Head of caudate nucleus (tissue), 42 donors: ENCODE measurements around the gene RNF141.

ENCODE experiments used
- DNase-seq, 42 donors: peaks; one replicate each; pipeline versions ENCODE4 v3.0.0 to v3.0.0-alpha.2; 2020 to 2021; ENCODE audit warnings: mixed read lengths in 7 of 42
- intact Hi-C: fragments of 100-400 bp; cut with DNase I; formaldehyde crosslinking; loops from one replicate; pipeline ENCODE4 v1.15.0; 2022

RNF141 gene

GRCh38 chr11:10490032-10490397 is 51.0 kb downstream of the RNF141 start:
- intact Hi-C loops = no loop called here
- peak in 14 of 42 donors; percentile 4 to 48 (median 14) for DNase-seq

- DNase-seq = peak in 13 of 42 donors; percentile 4 to 43 (median 10)
- intact Hi-C loops = no loop called here
Observed at GRCh38 chr11:10488934-10489691, 51.9 kb downstream of the RNF141 start.

GRCh38 chr11:10488121-10488933 is 52.7 kb downstream of the RNF141 start:
- intact Hi-C loops = no loop called here
- peak in 27 of 42 donors; percentile 7 to 83 (median 52) for DNase-seq

- intact Hi-C loops = no loop called here
- peak in 12 of 42 donors; percentile 5 to 31 (median 8) for DNase-seq
Observed at GRCh38 chr11:10487002-10487647, 53.9 kb downstream of the RNF141 start.

GRCh38 chr11:10486161-10486840 is 54.7 kb downstream of the RNF141 start:
- DNase-seq = peak in 11 of 42 donors; percentile 2 to 28 (median 6)
- intact Hi-C loops = no loop called here

GRCh38 chr11:10485646-10486045 is 55.3 kb downstream of the RNF141 start:
- DNase-seq = peak in 8 of 42 donors; percentile 0 to 29 (median 12)
- intact Hi-C loops = no loop called here

GRCh38 chr11:10484461-10485180 is 56.4 kb downstream of the RNF141 start:
- DNase-seq = peak in 12 of 42 donors; percentile 0 to 33 (median 6)
- intact Hi-C loops = no loop called here

- DNase-seq = peak in 12 of 42 donors; percentile 2 to 37 (median 10)
- intact Hi-C loops = no loop called here
Observed at GRCh38 chr11:10483584-10483983, 57.4 kb downstream of the RNF141 start.

GRCh38 chr11:10483174-10483573 is 57.8 kb downstream of the RNF141 start:
- intact Hi-C loops = no loop called here
- DNase-seq = peak in 10 of 42 donors; percentile 0 to 20 (median 4)

- peak in 8 of 42 donors; percentile 6 to 41 (median 10) for DNase-seq
Observed at GRCh38 chr11:10481560-10482349, 59.2 kb downstream of the RNF141 start.

GRCh38 chr11:10480760-10481159 is 60.2 kb downstream of the RNF141 start:
- intact Hi-C loops = no loop called here
- peak in 6 of 42 donors; percentile 6 to 32 (median 10) for DNase-seq

More at GRCh38 chr11:10481560-10482349, 59.2 kb downstream of the RNF141 start:
- intact Hi-C loops = no loop called here

GRCh38 chr11:10480026-10480425 is 61.0 kb downstream of the RNF141 start:
- intact Hi-C loops = no loop called here
- peak in 8 of 42 donors; percentile 3 to 39 (median 10) for DNase-seq

- intact Hi-C loops = no loop called here
- peak in 10 of 42 donors; percentile 8 to 42 (median 18) for DNase-seq
Observed at GRCh38 chr11:10478574-10479550, 62.1 kb downstream of the RNF141 start.

GRCh38 chr11:10478066-10478465 is 62.9 kb downstream of the RNF141 start:
- intact Hi-C loops = no loop called here
- peak in 7 of 42 donors; percentile 0 to 23 (median 13) for DNase-seq

GRCh38 chr11:10477690-10478046 is 63.3 kb downstream of the RNF141 start:
- DNase-seq = peak in 8 of 42 donors; percentile 5 to 39 (median 22)
- intact Hi-C loops = no loop called here
